ENCODE measurements around the gene SRXN1.

DNA sequence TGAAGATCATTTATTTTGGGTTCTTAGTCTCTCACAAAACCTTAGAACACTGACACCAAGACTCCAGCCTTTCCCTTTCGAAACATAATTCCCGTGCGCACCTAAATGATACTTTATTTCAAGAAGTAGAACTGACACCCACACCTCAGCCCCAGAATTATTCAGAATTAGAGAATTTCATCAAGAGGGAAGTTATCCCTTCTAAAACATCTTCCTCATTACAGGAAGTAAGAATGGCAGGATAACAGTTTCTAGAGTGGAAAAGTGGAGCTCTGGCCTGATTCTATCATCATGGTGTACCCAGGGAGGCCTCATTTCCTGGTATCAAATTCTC, 1.4 kb upstream of the SRXN1 start:
- no peak for TF ChIP-seq TAF1 (IDR thresholded peaks at IDR 0.05; ENCODE audit: borderline replicate concordance, insufficient read depth, low read length)
- TF ChIP-seq, protein P1, sequence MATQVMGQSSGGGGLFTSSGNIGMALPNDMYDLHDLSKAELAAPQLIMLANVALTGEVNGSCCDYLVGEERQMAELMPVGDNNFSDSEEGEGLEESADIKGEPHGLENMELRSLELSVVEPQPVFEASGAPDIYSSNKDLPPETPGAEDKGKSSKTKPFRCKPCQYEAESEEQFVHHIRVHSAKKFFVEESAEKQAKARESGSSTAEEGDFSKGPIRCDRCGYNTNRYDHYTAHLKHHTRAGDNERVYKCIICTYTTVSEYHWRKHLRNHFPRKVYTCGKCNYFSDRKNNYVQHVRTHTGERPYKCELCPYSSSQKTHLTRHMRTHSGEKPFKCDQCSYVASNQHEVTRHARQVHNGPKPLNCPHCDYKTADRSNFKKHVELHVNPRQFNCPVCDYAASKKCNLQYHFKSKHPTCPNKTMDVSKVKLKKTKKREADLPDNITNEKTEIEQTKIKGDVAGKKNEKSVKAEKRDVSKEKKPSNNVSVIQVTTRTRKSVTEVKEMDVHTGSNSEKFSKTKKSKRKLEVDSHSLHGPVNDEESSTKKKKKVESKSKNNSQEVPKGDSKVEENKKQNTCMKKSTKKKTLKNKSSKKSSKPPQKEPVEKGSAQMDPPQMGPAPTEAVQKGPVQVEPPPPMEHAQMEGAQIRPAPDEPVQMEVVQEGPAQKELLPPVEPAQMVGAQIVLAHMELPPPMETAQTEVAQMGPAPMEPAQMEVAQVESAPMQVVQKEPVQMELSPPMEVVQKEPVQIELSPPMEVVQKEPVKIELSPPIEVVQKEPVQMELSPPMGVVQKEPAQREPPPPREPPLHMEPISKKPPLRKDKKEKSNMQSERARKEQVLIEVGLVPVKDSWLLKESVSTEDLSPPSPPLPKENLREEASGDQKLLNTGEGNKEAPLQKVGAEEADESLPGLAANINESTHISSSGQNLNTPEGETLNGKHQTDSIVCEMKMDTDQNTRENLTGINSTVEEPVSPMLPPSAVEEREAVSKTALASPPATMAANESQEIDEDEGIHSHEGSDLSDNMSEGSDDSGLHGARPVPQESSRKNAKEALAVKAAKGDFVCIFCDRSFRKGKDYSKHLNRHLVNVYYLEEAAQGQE (IDR thresholded peaks at IDR 0.05; ENCODE audit: insufficient read depth in 1 of 2, low read depth in 2 of 2, low read length in 2 of 2) = no peak
- no peak for TF ChIP-seq SIN3A (IDR thresholded peaks at IDR 0.05; ENCODE audit: borderline replicate concordance, insufficient read depth, low read length)
- no peak for TF ChIP-seq POLR2AphosphoS5 (IDR thresholded peaks at IDR 0.05; ENCODE audit: low read depth, low read length)
